CD4-positive, alpha-beta T cell treated with Interleukin-15 for 4 hours (primary cell): Measurements from ENCODE around the gene PPP1R9B.

ENCODE experiments used
- DNase-seq: peaks from one replicate; pipeline ENCODE4 v3.0.0-alpha.2; 2020; ENCODE audit warnings: low spot score

PPP1R9B gene

GRCh38 chr17:50087912-50088405 lies 62.5 kb downstream of the PPP1R9B start:
- DNase-seq = no peak

- DNase-seq = peak; percentile 79
Observed at GRCh38 chr17:50087246-50087911, 63.1 kb downstream of the PPP1R9B start.
